Activated CD8-positive, alpha-beta memory T cell treated with anti-CD3 and anti-CD28 coated beads, Interleukin-2, amount 10 ng/mL, durations not matched to agents 7 days and 5 days (primary cell): ENCODE results near the gene REEP1. TPM values are rescaled to one million over a fixed set of nuclear protein-coding genes. Genes with fewer than 3 reads are reported as not detected.
"Not testable (repeated sequence)": the region's sequence is repeated elsewhere in the genome, so short reads cannot be mapped to it uniquely, and the experiment has no call there.

Source experiments
- ATAC-seq: fragments of 150-1000 bp; cut with Tn5 transposase; one replicate; pipeline ENCODE4 v1.10.0; 2021; ENCODE audit warnings: moderate library complexity
- CTCF ChIA-PET: fragments of 350-600 bp; sonication (Branson Sonifier 250); formaldehyde crosslinking; loops from one replicate; lab custom pipeline; 2021; ENCODE audit warnings: antibody characterized with exemption; lab: Charles Lee
- DNase-seq: peaks from one replicate; pipeline ENCODE4 v3.0.0-alpha.2; 2020
- H3K27ac Mint-ChIP-seq: one replicate; pipeline ENCODE4 v1.8.0; 2021; ENCODE audit warnings: mild to moderate bottlenecking, mixed read lengths
- H3K27me3 Mint-ChIP-seq: one replicate; pipeline ENCODE4 v1.8.0; 2021; ENCODE audit warnings: mixed read lengths
- H3K36me3 Mint-ChIP-seq: one replicate; pipeline ENCODE4 v1.8.0; 2021; ENCODE audit warnings: mild to moderate bottlenecking, mixed read lengths
- H3K4me1 Mint-ChIP-seq: one replicate; pipeline ENCODE4 v1.8.0; 2021; ENCODE audit warnings: mixed read lengths
- H3K4me3 Mint-ChIP-seq: one replicate; pipeline ENCODE4 v1.8.0; 2021; ENCODE audit warnings: mild to moderate bottlenecking, moderate library complexity, mixed read lengths
- H3K9me3 Mint-ChIP-seq: one replicate; pipeline ENCODE4 v1.8.0; 2022; ENCODE audit warnings: low read depth, mixed read lengths
- total RNA-seq, 2 experiments: library from RNA; stranded (reverse); gene quantifications; one replicate each; pipeline ENCODE4 v1.2.3, GENCODE V29; 2021

Gene REEP1
- total RNA-seq, 2 experiments from 2014 or later = 0.16 TPM; not detected in 1

GRCh38 chr2:86254576-86255538 is 82.6 kb downstream of the REEP1 start:
- Mint-ChIP-seq H3K4me1 (no peaks in the 10 kb centered on the region), H3K36me3 (no peaks in the 10 kb centered on the region), H3K9me3 (no peaks in the 10 kb centered on the region), H3K27ac (no peak overlapping the region), H3K27me3 (peaks cover 13% of the 10 kb centered on the region), H3K4me3 (no peak overlapping the region)
- ATAC-seq (no peak), DNase-seq (no peak)
- CTCF ChIA-PET = no interaction called here

GRCh38 chr2:86253424-86253823 is 84.0 kb downstream of the REEP1 start:
- H3K9me3 Mint-ChIP-seq = no peaks in the 10 kb centered on the region
- no peak overlapping the region for H3K27ac Mint-ChIP-seq
- no peaks in the 10 kb centered on the region for H3K36me3 Mint-ChIP-seq
- peaks cover 13% of the 10 kb centered on the region for H3K27me3 Mint-ChIP-seq
- DNase-seq (no peak), ATAC-seq (no peak)
- CTCF ChIA-PET = no interaction called here
- H3K4me3 Mint-ChIP-seq = no peak overlapping the region
- no peaks in the 10 kb centered on the region for H3K4me1 Mint-ChIP-seq

- CTCF ChIA-PET = no interaction called here
- Mint-ChIP-seq H3K36me3 (no peaks in the 10 kb centered on the region), H3K4me3 (no peak overlapping the region), H3K27me3 (peaks cover 13% of the 10 kb centered on the region), H3K9me3 (no peaks in the 10 kb centered on the region), H3K27ac (no peak overlapping the region), H3K4me1 (no peaks in the 10 kb centered on the region)
- DNase-seq = no peak
- no peak for ATAC-seq
These were observed 85.6 kb downstream of the REEP1 start for GRCh38 chr2:86251840-86252266.

- Mint-ChIP-seq H3K9me3 (no peaks in the 10 kb centered on the region), H3K27me3 (peaks cover 13% of the 10 kb centered on the region), H3K4me3 (no peak overlapping the region), H3K36me3 (no peaks in the 10 kb centered on the region), H3K4me1 (no peaks in the 10 kb centered on the region), H3K27ac (no peak overlapping the region)
- CTCF ChIA-PET = interaction anchor here (2.0 kb wide), 1 partner anchor 29 kb away, joined by 6 read pairs; no protein-coding TSS in a partner anchor
- DNase-seq = no peak
- no peak for ATAC-seq
These were observed 87.6 kb downstream of the REEP1 start for GRCh38 chr2:86249579-86250391.

GRCh38 chr2:86249176-86249575 is 88.2 kb downstream of the REEP1 start:
- H3K36me3 Mint-ChIP-seq = no peaks in the 10 kb centered on the region
- ATAC-seq (no peak), DNase-seq (no peak)
- CTCF ChIA-PET = interaction anchor here (2.0 kb wide), 1 partner anchor 28 kb away, joined by 6 read pairs; no protein-coding TSS in a partner anchor
- H3K4me1 Mint-ChIP-seq = no peaks in the 10 kb centered on the region
- H3K27me3 Mint-ChIP-seq = peaks cover 13% of the 10 kb centered on the region
- no peaks in the 10 kb centered on the region for H3K9me3 Mint-ChIP-seq
- no peak overlapping the region for H3K27ac Mint-ChIP-seq
- H3K4me3 Mint-ChIP-seq = no peak overlapping the region

- ATAC-seq, H3K27ac Mint-ChIP-seq, DNase-seq, H3K9me3 Mint-ChIP-seq, H3K36me3 Mint-ChIP-seq, H3K27me3 Mint-ChIP-seq, H3K4me1 Mint-ChIP-seq, H3K4me3 Mint-ChIP-seq: not testable (repeated sequence)
- CTCF ChIA-PET = interaction anchor here (1.1 kb wide), 1 partner anchor 25 kb away, joined by 4 read pairs; no protein-coding TSS in a partner anchor
These were observed 92.2 kb downstream of the REEP1 start for GRCh38 chr2:86245222-86245621.

GRCh38 chr2:86244781-86245180 is 92.6 kb downstream of the REEP1 start:
- H3K4me3 Mint-ChIP-seq, ATAC-seq, H3K27ac Mint-ChIP-seq, DNase-seq, H3K27me3 Mint-ChIP-seq, H3K4me1 Mint-ChIP-seq, H3K36me3 Mint-ChIP-seq, H3K9me3 Mint-ChIP-seq: not testable (repeated sequence)
- CTCF ChIA-PET = interaction anchor here (0.9 kb wide), 1 partner anchor 24 kb away, joined by 3 read pairs; no protein-coding TSS in a partner anchor

GRCh38 chr2:86243950-86244733 is 93.3 kb downstream of the REEP1 start:
- CTCF ChIA-PET = interaction anchor here (0.6 to 0.9 kb wide), 2 partner anchors 23 to 123 kb away, joined by 3 read pairs; no protein-coding TSS in a partner anchor
- Mint-ChIP-seq H3K27ac (no peak overlapping the region), H3K36me3 (no peaks in the 10 kb centered on the region), H3K4me3 (no peak overlapping the region), H3K4me1 (peaks cover 7% of the 10 kb centered on the region), H3K9me3 (no peaks in the 10 kb centered on the region), H3K27me3 (no peaks in the 10 kb centered on the region)
- DNase-seq (no peak), ATAC-seq (no peak)

- H3K4me1 Mint-ChIP-seq = peaks cover 14% of the 10 kb centered on the region
- no peaks in the 10 kb centered on the region for H3K36me3 Mint-ChIP-seq
- no peak overlapping the region for H3K4me3 Mint-ChIP-seq
- H3K27me3 Mint-ChIP-seq = no peaks in the 10 kb centered on the region
- CTCF ChIA-PET = no interaction called here
- DNase-seq (no peak), ATAC-seq (no peak)
- H3K9me3 Mint-ChIP-seq = no peaks in the 10 kb centered on the region
- H3K27ac Mint-ChIP-seq = no peak overlapping the region
These were observed 94.2 kb downstream of the REEP1 start for GRCh38 chr2:86243272-86243671.

GRCh38 chr2:86241611-86242010 is 95.8 kb downstream of the REEP1 start:
- no peak for DNase-seq
- CTCF ChIA-PET = interaction anchor here (1.9 kb wide), 1 partner anchor 20 kb away, joined by 6 read pairs; no protein-coding TSS in a partner anchor

GRCh38 chr2:86240251-86240650 is 97.2 kb downstream of the REEP1 start:
- DNase-seq = no peak
- Mint-ChIP-seq H3K27ac (no peak overlapping the region), H3K36me3 (peaks cover 2% of the 10 kb centered on the region), H3K27me3 (peaks cover 5% of the 10 kb centered on the region), H3K9me3 (no peaks in the 10 kb centered on the region), H3K4me3 (no peak overlapping the region), H3K4me1 (peaks cover 20% of the 10 kb centered on the region)
- no peak for ATAC-seq
- CTCF ChIA-PET = interaction anchor here (1.9 kb wide), 1 partner anchor 19 kb away, joined by 6 read pairs; no protein-coding TSS in a partner anchor

More at GRCh38 chr2:86241611-86242010, 95.8 kb downstream of the REEP1 start:
- no peak for ATAC-seq
- Mint-ChIP-seq H3K4me3 (no peak overlapping the region), H3K27me3 (no peaks in the 10 kb centered on the region), H3K4me1 (peaks cover 20% of the 10 kb centered on the region), H3K9me3 (no peaks in the 10 kb centered on the region), H3K36me3 (no peaks in the 10 kb centered on the region), H3K27ac (no peak overlapping the region)

GRCh38 chr2:86239745-86240144 is 97.7 kb downstream of the REEP1 start:
- H3K27ac Mint-ChIP-seq = no peak overlapping the region
- CTCF ChIA-PET = interaction anchor here (1.9 kb wide), 1 partner anchor 19 kb away, joined by 6 read pairs; no protein-coding TSS in a partner anchor
- no peak overlapping the region for H3K4me3 Mint-ChIP-seq
- DNase-seq (no peak), ATAC-seq (no peak)
- peaks cover 2% of the 10 kb centered on the region for H3K36me3 Mint-ChIP-seq
- H3K27me3 Mint-ChIP-seq = peaks cover 7% of the 10 kb centered on the region
- H3K9me3 Mint-ChIP-seq = no peaks in the 10 kb centered on the region
- peaks cover 20% of the 10 kb centered on the region for H3K4me1 Mint-ChIP-seq
